B cell (primary cell): ENCODE data around the gene SLC30A3. TPM values are rescaled to one million over a fixed set of nuclear protein-coding genes. Genes with fewer than 3 reads are reported as not detected.

Experiments
- ATAC-seq: fragments of 200-7000 bp; cut with Tn5 transposase; one replicate; pipeline ENCODE4 v1.10.0; 2021; ENCODE audit warnings: low read depth, mild to moderate bottlenecking, moderate number of reproducible peaks, moderate library complexity
- CTCF ChIA-PET: fragments of 350-600 bp; sonication (Branson Sonifier 250); formaldehyde crosslinking; loops from one replicate; lab custom pipeline; 2021; ENCODE audit warnings: antibody characterized with exemption, inconsistent platforms; lab: Charles Lee
- POLR2A ChIA-PET: fragments of 350-600 bp; sonication (Branson Sonifier 250); formaldehyde crosslinking; loops from one replicate; lab custom pipeline; 2021; ENCODE audit warnings: antibody characterized with exemption; lab: Charles Lee
- DNase-seq: peaks from one replicate; pipeline ENCODE4 v3.0.0; 2013
- H2AFZ ChIP-seq: 2 replicates; pipeline ENCODE4 v1.6.1; 2012; ENCODE audit warnings: mild to moderate bottlenecking, low read depth, low read length; ENCODE audit not compliant: insufficient read depth, poor library complexity, severe bottlenecking
- H3K27ac ChIP-seq, 2 donors: 1 replicate in 1 of 2; 2 replicates in 1 of 2; pipeline ENCODE4 v1.5.1; 2012 to 2013; ENCODE audit warnings: low read length in 2 of 2, mild to moderate bottlenecking in 2 of 2, moderate library complexity in 1 of 2
- H3K27me3 ChIP-seq, 4 experiments: fragments of 200-600 bp in 1 of 4; sonication (generic) in 1 of 4; replicated peaks in 1 of 4; 1 replicate in 2 of 4; 2 replicates in 2 of 4; pipeline versions ENCODE4 v1.6.1 to v1.7.0; 2013 to 2016; ENCODE audit warnings: low read length in 3 of 4, mild to moderate bottlenecking in 2 of 4, mixed read lengths in 1 of 4, moderate library complexity in 1 of 4; ENCODE audit not compliant: insufficient read depth in 4 of 4, control insufficient read depth in 3 of 4; ENCODE audit errors: control extremely low read depth in 1 of 4
- H3K36me3 ChIP-seq, 2 experiments: replicated peaks in 1 of 2; 1 replicate in 1 of 2; 2 replicates in 1 of 2; pipeline versions ENCODE4 v1.6.1 to v1.7.1; 2013; ENCODE audit warnings: low read length in 1 of 2; ENCODE audit not compliant: insufficient read depth in 2 of 2, control insufficient read depth in 1 of 2; ENCODE audit errors: control extremely low read depth in 1 of 2, extremely low read depth in 1 of 2
- H3K4me1 ChIP-seq, 2 donors: fragments of 200-600 bp in 1 of 2; sonication (generic) in 1 of 2; 1 replicate in 1 of 2; 2 replicates in 1 of 2; pipeline versions ENCODE4 v1.5.1 to v1.6.1; 2013 to 2017; ENCODE audit warnings: low read length in 2 of 2; ENCODE audit not compliant: control insufficient read depth in 2 of 2, insufficient read depth in 2 of 2
- H3K4me2 ChIP-seq: replicated peaks from 2 replicates; pipeline ENCODE3; 2012; ENCODE audit warnings: mild to moderate bottlenecking, low read depth, low read length; ENCODE audit not compliant: poor library complexity, severe bottlenecking
- H3K4me3 ChIP-seq, 5 experiments: fragments of 200-600 bp in 1 of 5; sonication (generic) in 1 of 5; 1 replicate in 3 of 5; 2 replicates in 2 of 5; pipeline versions ENCODE4 v1.5.1 to v1.7.0; 2011 to 2016; ENCODE audit warnings: low read length in 4 of 5, mild to moderate bottlenecking in 4 of 5, low read depth in 2 of 5, control low read depth in 1 of 5, moderate library complexity in 1 of 5; ENCODE audit not compliant: insufficient read depth in 1 of 5; ENCODE audit errors: control extremely low read depth in 1 of 5, extremely low read depth in 1 of 5
- H3K79me2 ChIP-seq: fragments of 200-600 bp; sonication (generic); one replicate; pipeline ENCODE4 v1.6.0; 2016; ENCODE audit warnings: low read length; ENCODE audit not compliant: control insufficient read depth, insufficient read depth
- H3K9ac ChIP-seq: fragments of 200-600 bp; sonication (generic); 2 replicates; pipeline ENCODE4 v1.6.1; 2017; ENCODE audit warnings: mild to moderate bottlenecking, low read length, moderate library complexity
- H3K9me3 ChIP-seq, 3 donors: one replicate each; pipeline versions ENCODE4 v1.6.1 to v1.7.1; 2013; ENCODE audit warnings: low read length in 2 of 3; ENCODE audit not compliant: control insufficient read depth in 2 of 3, insufficient read depth in 1 of 3; ENCODE audit errors: control extremely low read depth in 1 of 3
- H4K20me1 ChIP-seq: 2 replicates; pipeline ENCODE4 v1.6.0; 2012; ENCODE audit warnings: mild to moderate bottlenecking, low read length; ENCODE audit not compliant: insufficient read depth, control insufficient read depth, poor library complexity, severe bottlenecking
- H3K27ac Mint-ChIP-seq: one replicate; pipeline ENCODE4 v1.8.0; 2021; ENCODE audit warnings: mixed read lengths
- H3K27me3 Mint-ChIP-seq: one replicate; pipeline ENCODE4 v1.8.0; 2021; ENCODE audit warnings: mixed read lengths
- H3K4me1 Mint-ChIP-seq: one replicate; pipeline ENCODE4 v1.8.0; 2021; ENCODE audit warnings: mixed read lengths
- H3K4me3 Mint-ChIP-seq: one replicate; pipeline ENCODE4 v1.8.0; 2021; ENCODE audit warnings: mixed read lengths
- H3K9me3 Mint-ChIP-seq: one replicate; pipeline ENCODE4 v1.8.0; 2022; ENCODE audit warnings: mixed read lengths; ENCODE audit not compliant: insufficient read depth
- CTCF ChIP-seq: fragments of 200-600 bp; IDR thresholded peaks from one replicate; pipeline ENCODE4 v1.8.0; 2022; ENCODE audit warnings: antibody characterized with exemption, mild to moderate bottlenecking
- EZH2 ChIP-seq: IDR thresholded peaks from 2 replicates; pipeline ENCODE4 v1.6.1; 2012; ENCODE audit warnings: borderline replicate concordance, low read depth, mild to moderate bottlenecking, moderate library complexity, low read length; ENCODE audit not compliant: insufficient read depth, poor library complexity, severe bottlenecking
- WGBS: methylation state at CpG from one replicate; pipeline ENCODE4 v1.1.5; 2013; ENCODE audit warnings: missing lambda C conversion rate; ENCODE audit not compliant: insufficient coverage; 5-methylcytosine and 5-hydroxymethylcytosine counted together
- intact Hi-C: fragments of 100-400 bp; cut with micrococcal nuclease; formaldehyde crosslinking; loops from one replicate; pipeline ENCODE4 v1.10.0; 2022
- polyA plus RNA-seq: library from polyadenylated mRNA; depleted of rRNA; stranded (reverse); fragments of >200 nt; gene quantifications from 2 replicates; pipeline ENCODE4 v1.2.3, GENCODE V29; 2012
- total RNA-seq, 2 donors: library from RNA; stranded (reverse); fragments of 120-200 nt in 1 of 2; gene quantifications; 1 replicate in 1 of 2; 2 replicates in 1 of 2; pipeline versions ENCODE4 v1.2.3 to v1.2.4, GENCODE V29; 2013 to 2022

SLC30A3 gene
- total and polyA plus RNA-seq, 2 donors (not counting 1 experiment from before 2014, with no cell fraction given): 0.09 TPM; not detected in 1

- Histone ChIP-seq H3K4me1 (peaks cover 28 to 33% of the 10 kb centered on the region in 2 donors), H3K4me3 (peak within 1 kb of the TSS; percentile 11 to 85 (median 79)), H4K20me1 (no peaks in the 10 kb centered on the region), H3K27ac (peak within 1 kb of the TSS; percentile 70 to 74), H3K4me2 (peak within 1 kb of the TSS; percentile 94), H3K36me3 (peaks cover 2 to 27% of the 10 kb centered on the region in 2 experiments), H2AFZ (peak within 1 kb of the TSS; percentile 87), H3K27me3 (no peaks in the 10 kb centered on the region), H3K9me3 (no peaks in the 10 kb centered on the region), H3K9ac (peak within 1 kb of the TSS; percentile 81), H3K79me2 (peaks cover 26% of the 10 kb centered on the region)
- no peaks in the 10 kb centered on the region for H3K27me3 Mint-ChIP-seq
- H3K4me3 Mint-ChIP-seq: peak within 1 kb of the TSS; percentile 98
- TF ChIP-seq EZH2: no peak
- no peak for TF ChIP-seq CTCF
- no peaks in the 10 kb centered on the region for H3K9me3 Mint-ChIP-seq
- DNase-seq: peak; percentile 89
- ChIA-PET CTCF (interaction anchor here (0.8 to 1.1 kb wide), 2 partner anchors 19 to 118 kb away, joined by 3 read pairs; no protein-coding TSS in a partner anchor), POLR2A (interaction anchor here (1.1 to 1.2 kb wide), 2 partner anchors 83 to 672 kb away, joined by 4 to 5 read pairs; partner anchors contain the start of gene PREB)
- intact Hi-C loops: loop anchor here (1.0 to 10.0 kb wide), 8 partner anchors 46 to 1175 kb away; partner anchors contain the start of genes EIF2B4, FOSL2, GTF3C2 and KHK
- peak; percentile 86 for ATAC-seq
- peak within 1 kb of the TSS; percentile 87 for H3K27ac Mint-ChIP-seq
- H3K4me1 Mint-ChIP-seq: peaks cover 44% of the 10 kb centered on the region
- under 1% methylated on average over 67 of the region's 72 CpGs for WGBS
These were observed 45.4 kb downstream of the SLC30A3 start, which contains the start of gene CAD for GRCh38 chr2:27217173-27218121. Gene CAD (plus strand): TSS chr2:27217369. CDS start chr2:27217552, 183 bp downstream.
